Body of pancreas (tissue), 4 donors: ENCODE results near the gene FUBP1. TPM values are rescaled to one million over a fixed set of nuclear protein-coding genes. Genes with fewer than 3 reads are reported as not detected.

Experiments
- ATAC-seq: fragments of 150-250 bp; one replicate; pipeline ENCODE4 v1.9.1; 2016
- DNase-seq, 4 donors: peaks; one replicate each; pipeline ENCODE4 v3.0.0-alpha.2; 2019
- H3K27ac ChIP-seq, 4 donors: fragments of 200-600 bp; sonication (generic); 1 replicate in 3 of 4; 2 replicates in 1 of 4; pipeline versions ENCODE4 v1.5.1 to v1.6.1; 2016 to 2019; ENCODE audit warnings: mild to moderate bottlenecking in 1 of 4, mixed read lengths in 1 of 4, moderate library complexity in 1 of 4
- H3K27me3 ChIP-seq, 2 donors: fragments of 200-600 bp; sonication (generic); one replicate each; pipeline ENCODE4 v1.6.0; 2016; ENCODE audit warnings: mild to moderate bottlenecking in 1 of 2
- H3K36me3 ChIP-seq, 2 donors: fragments of 200-600 bp; sonication (generic); replicated peaks in 1 of 2; 2 replicates each; pipeline ENCODE4 v1.5.1; 2016; ENCODE audit warnings: low read depth in 2 of 2; ENCODE audit not compliant: insufficient read depth in 1 of 2
- H3K4me1 ChIP-seq: fragments of 200-600 bp; sonication (generic); one replicate; pipeline ENCODE4 v1.6.0; 2016
- H3K4me3 ChIP-seq, 2 donors: fragments of 200-600 bp; sonication (generic); 1 replicate in 1 of 2; 2 replicates in 1 of 2; pipeline ENCODE4 v1.5.1; 2016 to 2019
- H3K9me3 ChIP-seq, 3 donors: fragments of 200-600 bp; sonication (generic); 1 replicate in 2 of 3; 2 replicates in 1 of 3; pipeline ENCODE4 v1.5.1; 2016
- POLR2A ChIP-seq, 3 donors: fragments of 450-650 bp; IDR thresholded peaks; one replicate each; pipeline ENCODE4 v1.6.1; 2016; ENCODE audit warnings: antibody characterized with exemption in 3 of 3, mild to moderate bottlenecking in 2 of 3
- WGBS, 2 donors: methylation state at CpG; one replicate each; pipeline ENCODE4 v1.1.5; 2017; 5-methylcytosine and 5-hydroxymethylcytosine counted together
- intact Hi-C: fragments of 100-400 bp; cut with DNase I; formaldehyde crosslinking; loops from one replicate; pipeline ENCODE4 v1.15.1; 2023
- total RNA-seq, 2 donors: library from RNA; depleted of rRNA; stranded (reverse); fragments of >200 nt; gene quantifications; one replicate each; pipeline ENCODE4 v1.1.0, GENCODE V29; 2016
- TF ChIP-seq, protein P1 (sequence below), 7 experiments: fragments of 450-650 bp in 4 of 7; fragments of 200-600 bp in 3 of 7; sonication (generic) in 3 of 7; IDR thresholded peaks; one replicate each; pipeline ENCODE4 v1.5.1; 2016 to 2019; ENCODE audit warnings: antibody characterized with exemption in 7 of 7

FUBP1 gene
- total RNA-seq, 2 donors from 2014 or later: 56.7 to 63.8 TPM

DNA sequence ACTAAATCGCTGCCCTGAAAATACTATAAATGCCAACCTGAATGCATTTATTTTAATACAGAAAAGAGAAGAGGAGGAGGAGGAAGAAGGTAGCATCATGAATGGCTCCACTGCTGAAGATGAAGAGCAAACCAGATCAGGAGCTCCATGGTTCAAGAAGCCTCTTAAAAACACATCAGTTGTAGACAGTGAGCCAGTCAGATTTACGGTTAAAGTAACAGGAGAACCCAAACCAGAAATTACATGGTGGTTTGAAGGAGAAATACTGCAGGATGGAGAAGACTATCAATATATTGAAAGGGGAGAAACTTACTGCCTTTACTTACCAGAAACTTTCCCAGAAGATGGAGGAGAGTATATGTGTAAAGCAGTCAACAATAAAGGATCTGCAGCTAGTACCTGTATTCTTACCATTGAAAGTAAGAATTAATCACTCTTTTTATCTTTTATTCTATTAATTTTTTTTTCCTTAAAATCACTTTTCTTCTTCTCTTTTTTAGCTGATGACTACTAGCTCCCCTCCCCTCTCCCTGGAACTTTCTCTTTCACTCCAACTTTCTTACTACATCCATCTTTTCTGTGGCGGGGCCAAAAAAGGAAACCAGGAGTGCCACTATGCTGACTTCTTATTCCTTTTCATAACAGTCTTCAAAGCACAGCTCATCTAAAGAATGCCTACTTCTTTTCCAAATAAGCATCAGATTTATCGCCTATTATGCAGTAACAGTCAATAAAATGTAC lies 36.3 kb downstream of the FUBP1 start:
- Histone ChIP-seq H3K9me3 (no peaks in the 10 kb centered on the region), H3K4me3 (no peak overlapping the region), H3K4me1 (no peaks in the 10 kb centered on the region), H3K27me3 (no peaks in the 10 kb centered on the region), H3K27ac (no peak overlapping the region), H3K36me3 (peaks cover 0 to 19% of the 10 kb centered on the region in 2 donors)
- no peak for ATAC-seq
- 96% methylated on average over 4 of the region's 4 CpGs for WGBS, 2 donors
- no peak for DNase-seq
- TF ChIP-seq, protein P1, sequence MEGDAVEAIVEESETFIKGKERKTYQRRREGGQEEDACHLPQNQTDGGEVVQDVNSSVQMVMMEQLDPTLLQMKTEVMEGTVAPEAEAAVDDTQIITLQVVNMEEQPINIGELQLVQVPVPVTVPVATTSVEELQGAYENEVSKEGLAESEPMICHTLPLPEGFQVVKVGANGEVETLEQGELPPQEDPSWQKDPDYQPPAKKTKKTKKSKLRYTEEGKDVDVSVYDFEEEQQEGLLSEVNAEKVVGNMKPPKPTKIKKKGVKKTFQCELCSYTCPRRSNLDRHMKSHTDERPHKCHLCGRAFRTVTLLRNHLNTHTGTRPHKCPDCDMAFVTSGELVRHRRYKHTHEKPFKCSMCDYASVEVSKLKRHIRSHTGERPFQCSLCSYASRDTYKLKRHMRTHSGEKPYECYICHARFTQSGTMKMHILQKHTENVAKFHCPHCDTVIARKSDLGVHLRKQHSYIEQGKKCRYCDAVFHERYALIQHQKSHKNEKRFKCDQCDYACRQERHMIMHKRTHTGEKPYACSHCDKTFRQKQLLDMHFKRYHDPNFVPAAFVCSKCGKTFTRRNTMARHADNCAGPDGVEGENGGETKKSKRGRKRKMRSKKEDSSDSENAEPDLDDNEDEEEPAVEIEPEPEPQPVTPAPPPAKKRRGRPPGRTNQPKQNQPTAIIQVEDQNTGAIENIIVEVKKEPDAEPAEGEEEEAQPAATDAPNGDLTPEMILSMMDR (IDR thresholded peaks at IDR 0.05): no peak
- TF ChIP-seq POLR2A (IDR thresholded peaks at IDR 0.05): no peak
- intact Hi-C loops: no loop called here

- Histone ChIP-seq H3K27me3 (no peaks in the 10 kb centered on the region), H3K4me1 (no peaks in the 10 kb centered on the region), H3K27ac (no peak overlapping the region), H3K36me3 (peaks cover 0 to 16% of the 10 kb centered on the region in 2 donors), H3K9me3 (no peaks in the 10 kb centered on the region), H3K4me3 (no peak overlapping the region)
- ATAC-seq (no peak), DNase-seq (no peak)
- WGBS, 2 donors: 94 to 95% methylated on average over 4 of the region's 4 CpGs
- intact Hi-C loops: no loop called here
- TF ChIP-seq, protein P1 (IDR thresholded peaks at IDR 0.05): no peak
- no peak for TF ChIP-seq POLR2A (IDR thresholded peaks at IDR 0.05)
Observed at GRCh38 chr1:77940921-77941570, 37.8 kb downstream of the FUBP1 start.

- no peak overlapping the region for H3K27ac ChIP-seq
- no peak for DNase-seq
- no peak overlapping the region for H3K4me3 ChIP-seq
- H3K36me3 ChIP-seq: peaks cover 0 to 4% of the 10 kb centered on the region in 2 donors
- TF ChIP-seq POLR2A (IDR thresholded peaks at IDR 0.05): no peak
- TF ChIP-seq, protein P1 (IDR thresholded peaks at IDR 0.05): no peak
- no peaks in the 10 kb centered on the region for H3K27me3 ChIP-seq
- intact Hi-C loops: no loop called here
- no peaks in the 10 kb centered on the region for H3K4me1 ChIP-seq
- no peak for ATAC-seq
- no peaks in the 10 kb centered on the region for H3K9me3 ChIP-seq
Observed at GRCh38 chr1:77938651-77939050, 40.2 kb downstream of the FUBP1 start.

GRCh38 chr1:77929806-77930205 lies 49.1 kb downstream of the FUBP1 start:
- no peaks in the 10 kb centered on the region for H3K36me3 ChIP-seq

More at GRCh38 chr1:77929806-77930205, 49.1 kb downstream of the FUBP1 start:
- Histone ChIP-seq H3K9me3 (no peaks in the 10 kb centered on the region), H3K27me3 (no peaks in the 10 kb centered on the region), H3K4me1 (no peaks in the 10 kb centered on the region), H3K4me3 (no peak overlapping the region), H3K27ac (no peak overlapping the region)
- WGBS, 2 donors: 91 to 100% methylated on average over 2 of the region's 2 CpGs
- intact Hi-C loops: no loop called here
- DNase-seq (no peak), ATAC-seq (no peak)
- TF ChIP-seq, protein P1 (IDR thresholded peaks at IDR 0.05): no peak
- no peak for TF ChIP-seq POLR2A (IDR thresholded peaks at IDR 0.05)
